Fibroblast of lung (primary cell): Measurements from ENCODE around the gene SEMA6B. TPM values are rescaled to one million over a fixed set of nuclear protein-coding genes. Genes with fewer than 3 reads are reported as not detected.

ENCODE experiments used
- DNase-seq, 2 donors: peaks; one replicate each; pipeline versions ENCODE4 v3.0.0 to v3.0.0-alpha.2; 2010; ENCODE audit warnings: low read depth in 2 of 2
- H2AFZ ChIP-seq: 2 replicates; pipeline ENCODE4 v1.5.1; 2012; ENCODE audit warnings: low read length, control low read depth, inconsistent platforms
- H3K27ac ChIP-seq: 2 replicates; pipeline ENCODE4 v1.5.1; 2011; ENCODE audit warnings: low read length, control low read depth; ENCODE audit not compliant: insufficient read depth
- H3K27me3 ChIP-seq: 2 replicates; pipeline ENCODE4 v1.5.1; 2011; ENCODE audit warnings: mild to moderate bottlenecking, low read length; ENCODE audit not compliant: control insufficient read depth, insufficient read depth
- H3K36me3 ChIP-seq: 2 replicates; pipeline ENCODE4 v1.5.1; 2011; ENCODE audit warnings: low read length; ENCODE audit not compliant: control insufficient read depth, insufficient read depth
- H3K4me1 ChIP-seq: 2 replicates; pipeline ENCODE4 v1.5.1; 2011; ENCODE audit warnings: low read length; ENCODE audit not compliant: control insufficient read depth, insufficient read depth; ENCODE audit errors: extremely low read depth
- H3K4me2 ChIP-seq: 2 replicates; pipeline ENCODE4 v1.5.1; 2011; ENCODE audit warnings: low read length, control low read depth; ENCODE audit not compliant: insufficient read depth; ENCODE audit errors: extremely low read depth
- H3K4me3 ChIP-seq, 4 experiments: fragments of 200-600 bp in 1 of 4; sonication (generic) in 1 of 4; replicated peaks in 1 of 4; 2 replicates each; pipeline ENCODE4 v1.5.1; 2011 to 2016; ENCODE audit warnings: low read length in 4 of 4, low read depth in 3 of 4, mild to moderate bottlenecking in 3 of 4, control low read depth in 2 of 4, inconsistent platforms in 1 of 4, mixed read lengths in 1 of 4; ENCODE audit not compliant: insufficient read depth in 1 of 4; ENCODE audit errors: control extremely low read depth in 1 of 4
- H3K79me2 ChIP-seq: 2 replicates; pipeline ENCODE4 v1.5.1; 2012; ENCODE audit warnings: mild to moderate bottlenecking, low read length, inconsistent platforms; ENCODE audit not compliant: control insufficient read depth, insufficient read depth
- H3K9ac ChIP-seq: 2 replicates; pipeline ENCODE4 v1.5.1; 2011; ENCODE audit warnings: mild to moderate bottlenecking, low read length, control low read depth; ENCODE audit not compliant: insufficient read depth
- H3K9me3 ChIP-seq: 2 replicates; pipeline ENCODE4 v1.5.1; 2012; ENCODE audit warnings: low read depth, low read length; ENCODE audit not compliant: control insufficient read depth, insufficient read depth
- H4K20me1 ChIP-seq: 2 replicates; pipeline ENCODE4 v1.5.1; 2011; ENCODE audit warnings: low read length; ENCODE audit not compliant: control insufficient read depth, insufficient read depth; ENCODE audit errors: extremely low read depth
- EZH2 ChIP-seq: IDR thresholded peaks from 2 replicates; pipeline ENCODE4 v1.5.1; 2012; ENCODE audit warnings: low read length, control low read depth, mild to moderate bottlenecking; ENCODE audit errors: missing control alignments
- polyA minus RNA-seq: library from RNA; depleted of rRNA, polyadenylated mRNA; stranded (reverse); fragments of >200 nt; gene quantifications from 2 replicates; pipeline ENCODE4 v1.2.3, GENCODE V29; 2011; ENCODE audit warnings: low replicate concordance
- polyA plus RNA-seq, 2 donors: library from polyadenylated mRNA; depleted of rRNA in 1 of 2; stranded (reverse) in 1 of 2; unstranded in 1 of 2; fragments of >200 nt; gene quantifications; 2 replicates each; pipeline ENCODE4 v1.2.1, GENCODE V29; 2011 to 2012; ENCODE audit warnings: missing spikeins in 1 of 2
- total RNA-seq: library from RNA; depleted of rRNA; stranded (reverse); fragments of >200 nt; gene quantifications from 2 replicates; pipeline ENCODE4 v1.2.1, GENCODE V29; 2014
- TF ChIP-seq, protein P1 (sequence below), 2 donors: IDR thresholded peaks in 1 of 2; conservative IDR thresholded peaks in 1 of 2; 1 replicate in 1 of 2; 2 replicates in 1 of 2; pipeline ENCODE4 v1.5.1; 2011 to 2012; ENCODE audit warnings: low read length in 2 of 2, control low read depth in 1 of 2, inconsistent platforms in 1 of 2, low read depth in 1 of 2, mild to moderate bottlenecking in 1 of 2

The SEMA6B gene, protein sequence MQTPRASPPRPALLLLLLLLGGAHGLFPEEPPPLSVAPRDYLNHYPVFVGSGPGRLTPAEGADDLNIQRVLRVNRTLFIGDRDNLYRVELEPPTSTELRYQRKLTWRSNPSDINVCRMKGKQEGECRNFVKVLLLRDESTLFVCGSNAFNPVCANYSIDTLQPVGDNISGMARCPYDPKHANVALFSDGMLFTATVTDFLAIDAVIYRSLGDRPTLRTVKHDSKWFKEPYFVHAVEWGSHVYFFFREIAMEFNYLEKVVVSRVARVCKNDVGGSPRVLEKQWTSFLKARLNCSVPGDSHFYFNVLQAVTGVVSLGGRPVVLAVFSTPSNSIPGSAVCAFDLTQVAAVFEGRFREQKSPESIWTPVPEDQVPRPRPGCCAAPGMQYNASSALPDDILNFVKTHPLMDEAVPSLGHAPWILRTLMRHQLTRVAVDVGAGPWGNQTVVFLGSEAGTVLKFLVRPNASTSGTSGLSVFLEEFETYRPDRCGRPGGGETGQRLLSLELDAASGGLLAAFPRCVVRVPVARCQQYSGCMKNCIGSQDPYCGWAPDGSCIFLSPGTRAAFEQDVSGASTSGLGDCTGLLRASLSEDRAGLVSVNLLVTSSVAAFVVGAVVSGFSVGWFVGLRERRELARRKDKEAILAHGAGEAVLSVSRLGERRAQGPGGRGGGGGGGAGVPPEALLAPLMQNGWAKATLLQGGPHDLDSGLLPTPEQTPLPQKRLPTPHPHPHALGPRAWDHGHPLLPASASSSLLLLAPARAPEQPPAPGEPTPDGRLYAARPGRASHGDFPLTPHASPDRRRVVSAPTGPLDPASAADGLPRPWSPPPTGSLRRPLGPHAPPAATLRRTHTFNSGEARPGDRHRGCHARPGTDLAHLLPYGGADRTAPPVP
- under 0.01 TPM in 2 replicates for total RNA-seq
- 0.07 and 0.31 TPM in 2 replicates for polyA plus RNA-seq
- polyA plus RNA-seq (2012), result 0.16 and 0.45 TPM in 2 replicates
- 0.33 and 1.6 TPM in 2 replicates for polyA minus RNA-seq

DNA sequence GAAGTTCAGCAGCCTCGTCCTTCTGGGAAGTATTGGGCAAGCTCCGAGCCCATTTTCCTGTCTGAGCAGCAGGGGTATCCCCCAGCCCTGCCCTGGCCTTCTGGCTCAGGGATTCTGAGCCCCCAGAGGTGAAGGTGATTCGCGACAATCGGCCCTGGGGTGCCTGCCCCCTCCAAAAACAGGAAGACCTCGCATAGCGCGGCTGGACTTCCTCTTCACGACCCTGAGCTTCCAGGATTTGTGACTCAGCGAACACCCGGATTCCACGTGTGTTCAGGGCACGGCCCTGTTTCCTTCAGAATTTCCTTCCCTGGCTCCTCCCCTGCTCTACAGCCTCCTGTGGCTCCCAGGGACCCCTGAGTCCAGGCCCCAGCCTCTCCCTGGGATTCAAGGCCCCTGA lies at the start of gene SEMA6B:
Gene SEMA6B (minus strand): TSS at position 116 of the 400 bp plus-strand sequence. CDS start 1,227 bp downstream, outside the sequence.
- no peaks in the 10 kb centered on the region for H3K4me1 ChIP-seq
- H2AFZ ChIP-seq, result no peak within 1 kb of the TSS
- no peak for TF ChIP-seq EZH2
- TF ChIP-seq, protein P1, sequence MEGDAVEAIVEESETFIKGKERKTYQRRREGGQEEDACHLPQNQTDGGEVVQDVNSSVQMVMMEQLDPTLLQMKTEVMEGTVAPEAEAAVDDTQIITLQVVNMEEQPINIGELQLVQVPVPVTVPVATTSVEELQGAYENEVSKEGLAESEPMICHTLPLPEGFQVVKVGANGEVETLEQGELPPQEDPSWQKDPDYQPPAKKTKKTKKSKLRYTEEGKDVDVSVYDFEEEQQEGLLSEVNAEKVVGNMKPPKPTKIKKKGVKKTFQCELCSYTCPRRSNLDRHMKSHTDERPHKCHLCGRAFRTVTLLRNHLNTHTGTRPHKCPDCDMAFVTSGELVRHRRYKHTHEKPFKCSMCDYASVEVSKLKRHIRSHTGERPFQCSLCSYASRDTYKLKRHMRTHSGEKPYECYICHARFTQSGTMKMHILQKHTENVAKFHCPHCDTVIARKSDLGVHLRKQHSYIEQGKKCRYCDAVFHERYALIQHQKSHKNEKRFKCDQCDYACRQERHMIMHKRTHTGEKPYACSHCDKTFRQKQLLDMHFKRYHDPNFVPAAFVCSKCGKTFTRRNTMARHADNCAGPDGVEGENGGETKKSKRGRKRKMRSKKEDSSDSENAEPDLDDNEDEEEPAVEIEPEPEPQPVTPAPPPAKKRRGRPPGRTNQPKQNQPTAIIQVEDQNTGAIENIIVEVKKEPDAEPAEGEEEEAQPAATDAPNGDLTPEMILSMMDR (conservative IDR thresholded peaks at IDR 0.05 in 1 of 2, IDR thresholded peaks at IDR 0.05 in 1 of 2; ENCODE audit: low read depth in 1 of 2, low read length in 2 of 2), result no peak
- no peak within 1 kb of the TSS for H3K4me2 ChIP-seq
- no peak within 1 kb of the TSS for H3K4me3 ChIP-seq
- no peak within 1 kb of the TSS for H3K27ac ChIP-seq
- H4K20me1 ChIP-seq, result no peaks in the 10 kb centered on the region
- H3K9ac ChIP-seq, result no peak within 1 kb of the TSS
- H3K79me2 ChIP-seq, result no peaks in the 10 kb centered on the region
- no peaks in the 10 kb centered on the region for H3K27me3 ChIP-seq
- DNase-seq, result no peak
- H3K9me3 ChIP-seq, result no peaks in the 10 kb centered on the region
- H3K36me3 ChIP-seq, result no peaks in the 10 kb centered on the region

DNA sequence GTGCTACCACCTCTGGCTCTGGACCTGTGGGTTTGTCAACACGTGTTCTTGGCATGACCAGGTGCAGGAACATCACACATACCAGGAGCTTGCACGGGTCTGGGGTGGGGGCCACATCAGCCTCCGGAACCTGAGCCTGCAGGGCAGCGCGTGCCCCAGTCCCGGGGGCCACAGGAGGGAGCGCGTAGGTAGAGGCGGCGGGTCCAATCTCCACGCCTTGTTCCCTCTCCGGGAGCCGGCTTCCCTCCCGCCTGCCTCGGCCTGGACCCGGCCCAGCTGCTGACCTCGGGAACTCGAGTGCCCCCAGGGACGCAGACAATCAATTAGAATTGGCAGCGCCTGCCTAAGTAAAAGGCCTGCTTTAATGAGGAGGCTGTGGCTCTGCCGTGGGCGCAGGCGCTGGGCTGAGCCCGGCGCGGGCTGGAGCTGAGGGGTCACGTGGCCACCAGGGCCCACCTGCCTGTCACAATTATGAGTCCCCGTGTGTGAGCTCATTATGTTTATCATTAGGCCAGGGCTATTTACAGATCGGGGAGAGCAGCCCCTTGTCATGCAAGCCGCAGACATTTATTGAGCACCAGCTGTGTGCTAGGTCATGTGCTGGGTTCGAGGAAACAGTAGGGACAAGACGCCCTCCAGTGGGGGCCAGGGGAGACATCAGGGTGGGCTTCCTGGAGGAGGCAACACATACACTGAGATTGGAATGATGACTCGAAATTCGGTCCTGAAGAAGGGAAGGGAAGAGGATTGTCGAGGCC lies 47.6 kb upstream of the SEMA6B start:
- Histone ChIP-seq H3K4me3 (no peak overlapping the region), H3K27me3 (peaks cover 9% of the 10 kb centered on the region), H4K20me1 (no peaks in the 10 kb centered on the region), H3K9ac (no peak overlapping the region), H3K4me1 (no peaks in the 10 kb centered on the region), H3K79me2 (no peaks in the 10 kb centered on the region), H3K9me3 (no peaks in the 10 kb centered on the region), H3K27ac (no peak overlapping the region), H3K4me2 (no peak overlapping the region), H2AFZ (no peak overlapping the region), H3K36me3 (no peaks in the 10 kb centered on the region)
- TF ChIP-seq, protein P1 (conservative IDR thresholded peaks at IDR 0.05 in 1 of 2, IDR thresholded peaks at IDR 0.05 in 1 of 2; ENCODE audit: low read depth in 1 of 2, low read length in 2 of 2), result no peak
- DNase-seq, result peak in 1 of 2 donors; percentile 28
